IPS DF 19.7 (cell line): ENCODE results near the gene RAVER1.

ENCODE experiments used
- DNase-seq: peaks from one replicate; pipeline ENCODE4 v3.0.0-alpha.2; 2013; ENCODE audit warnings: low read depth, low spot score

RAVER1 gene

GRCh38 chr19:10317857-10318462 is 15.4 kb downstream of the RAVER1 start:
- DNase-seq: no peak

- no peak for DNase-seq
These were observed 16.1 kb downstream of the RAVER1 start for GRCh38 chr19:10317045-10317856.

- DNase-seq: no peak
These were observed 16.9 kb downstream of the RAVER1 start for GRCh38 chr19:10316229-10317044.

- no peak for DNase-seq
These were observed 17.8 kb downstream of the RAVER1 start, which contains the start of gene FDX2 for GRCh38 chr19:10315335-10316214. Gene FDX2 (minus strand): TSS chr19:10316015. CDS start chr19:10315996, 19 bp downstream.

- no peak for DNase-seq
These were observed 23.9 kb downstream of the RAVER1 start, which contains the start of gene ZGLP1 for GRCh38 chr19:10309423-10309822. Gene ZGLP1 (minus strand): TSS chr19:10309815.

- no peak for DNase-seq
These were observed 27.0 kb downstream of the RAVER1 start for GRCh38 chr19:10306327-10306726.

GRCh38 chr19:10305139-10305806 is 28.1 kb downstream of the RAVER1 start:
- DNase-seq: no peak

- no peak for DNase-seq
These were observed 33.5 kb downstream of the RAVER1 start for GRCh38 chr19:10299545-10300458.

GRCh38 chr19:10295847-10296591 is 37.3 kb downstream of the RAVER1 start:
- no peak for DNase-seq

- DNase-seq: no peak
These were observed 38.0 kb downstream of the RAVER1 start for GRCh38 chr19:10295305-10295846.

GRCh38 chr19:10294368-10294697 is 39.0 kb downstream of the RAVER1 start:
- no peak for DNase-seq

- DNase-seq: no peak
These were observed 39.5 kb downstream of the RAVER1 start for GRCh38 chr19:10293637-10294367.

GRCh38 chr19:10292789-10293636 is 40.3 kb downstream of the RAVER1 start:
- DNase-seq: no peak

- no peak for DNase-seq
These were observed 41.0 kb downstream of the RAVER1 start for GRCh38 chr19:10292206-10292788.

GRCh38 chr19:10291554-10292205 is 41.6 kb downstream of the RAVER1 start:
- no peak for DNase-seq

- no peak for DNase-seq
These were observed 42.3 kb downstream of the RAVER1 start for GRCh38 chr19:10290876-10291553.
